Measurements from ENCODE around the gene CCN5. TPM values are rescaled to one million over a fixed set of nuclear protein-coding genes. Genes with fewer than 3 reads are reported as not detected.
"Not testable (repeated sequence)": the region's sequence is repeated elsewhere in the genome, so short reads cannot be mapped to it uniquely, and the experiment has no call there.

CCN5 gene
- total RNA-seq, 1 donor from 2014 or later: not detected

DNA sequence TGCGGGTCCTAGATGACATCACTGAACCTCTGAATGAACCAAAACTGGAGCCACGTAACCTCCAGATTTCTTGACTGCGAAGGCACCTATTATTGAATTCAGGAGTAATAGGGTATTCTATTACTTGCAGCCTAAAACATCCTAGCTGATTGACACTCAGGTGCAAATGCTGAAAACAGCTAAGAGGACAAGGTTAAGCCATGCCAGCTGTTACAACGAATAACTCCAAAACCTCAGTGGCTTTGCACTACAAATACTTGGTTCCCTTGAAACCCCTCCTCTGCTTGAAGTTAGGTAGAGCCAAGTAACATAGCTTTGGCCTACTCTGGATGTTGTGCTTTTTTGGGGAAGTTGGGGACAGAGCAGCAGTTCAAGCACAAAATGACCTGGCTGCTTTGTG is 21.0 kb upstream of the CCN5 start:
- FAIRE-seq (no peak), DNase-seq (ENCODE audit: low read depth) (no peak)

DNA sequence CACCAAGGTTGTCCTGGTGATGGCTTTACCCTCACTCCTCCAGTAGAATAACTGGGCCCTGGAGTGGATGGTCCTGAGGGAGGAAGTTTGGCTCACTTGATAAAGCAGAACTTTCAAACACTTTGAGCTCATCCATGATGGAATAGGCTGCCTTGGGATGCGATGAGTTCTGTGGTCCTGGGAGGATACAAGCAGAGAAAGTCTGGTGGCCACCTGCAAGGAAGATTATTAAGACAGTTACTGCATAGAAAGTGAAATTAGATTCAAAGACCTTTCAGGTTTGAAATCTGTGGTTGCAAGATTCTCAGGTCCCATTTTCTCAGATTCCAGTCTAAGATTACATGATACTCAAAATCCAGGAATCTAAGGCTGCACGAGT is 19.9 kb upstream of the CCN5 start:
- Histone ChIP-seq H3K27me3 (ENCODE audit: control insufficient read depth, insufficient read depth, low read length) (no peaks in the 10 kb centered on the region), H3K4me3 (ENCODE audit: low read depth, low read length) (no peak overlapping the region), H3K36me3 (ENCODE audit: control insufficient read depth, insufficient read depth, low read length) (no peaks in the 10 kb centered on the region)
- DNase-seq (ENCODE audit: low read depth): no peak
- no peak for FAIRE-seq
- TF ChIP-seq, protein P1, sequence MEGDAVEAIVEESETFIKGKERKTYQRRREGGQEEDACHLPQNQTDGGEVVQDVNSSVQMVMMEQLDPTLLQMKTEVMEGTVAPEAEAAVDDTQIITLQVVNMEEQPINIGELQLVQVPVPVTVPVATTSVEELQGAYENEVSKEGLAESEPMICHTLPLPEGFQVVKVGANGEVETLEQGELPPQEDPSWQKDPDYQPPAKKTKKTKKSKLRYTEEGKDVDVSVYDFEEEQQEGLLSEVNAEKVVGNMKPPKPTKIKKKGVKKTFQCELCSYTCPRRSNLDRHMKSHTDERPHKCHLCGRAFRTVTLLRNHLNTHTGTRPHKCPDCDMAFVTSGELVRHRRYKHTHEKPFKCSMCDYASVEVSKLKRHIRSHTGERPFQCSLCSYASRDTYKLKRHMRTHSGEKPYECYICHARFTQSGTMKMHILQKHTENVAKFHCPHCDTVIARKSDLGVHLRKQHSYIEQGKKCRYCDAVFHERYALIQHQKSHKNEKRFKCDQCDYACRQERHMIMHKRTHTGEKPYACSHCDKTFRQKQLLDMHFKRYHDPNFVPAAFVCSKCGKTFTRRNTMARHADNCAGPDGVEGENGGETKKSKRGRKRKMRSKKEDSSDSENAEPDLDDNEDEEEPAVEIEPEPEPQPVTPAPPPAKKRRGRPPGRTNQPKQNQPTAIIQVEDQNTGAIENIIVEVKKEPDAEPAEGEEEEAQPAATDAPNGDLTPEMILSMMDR (IDR thresholded peaks at IDR 0.05; ENCODE audit: insufficient read depth, low read length, severe bottlenecking): no peak

More for the DNA sequence above, 21.0 kb upstream of the CCN5 start:
- TF ChIP-seq, protein P1 (IDR thresholded peaks at IDR 0.05; ENCODE audit: insufficient read depth, low read length, severe bottlenecking): no peak
- Histone ChIP-seq H3K4me3 (ENCODE audit: low read depth, low read length) (no peak overlapping the region), H3K36me3 (ENCODE audit: control insufficient read depth, insufficient read depth, low read length) (no peaks in the 10 kb centered on the region), H3K27me3 (ENCODE audit: control insufficient read depth, insufficient read depth, low read length) (no peaks in the 10 kb centered on the region)

DNA sequence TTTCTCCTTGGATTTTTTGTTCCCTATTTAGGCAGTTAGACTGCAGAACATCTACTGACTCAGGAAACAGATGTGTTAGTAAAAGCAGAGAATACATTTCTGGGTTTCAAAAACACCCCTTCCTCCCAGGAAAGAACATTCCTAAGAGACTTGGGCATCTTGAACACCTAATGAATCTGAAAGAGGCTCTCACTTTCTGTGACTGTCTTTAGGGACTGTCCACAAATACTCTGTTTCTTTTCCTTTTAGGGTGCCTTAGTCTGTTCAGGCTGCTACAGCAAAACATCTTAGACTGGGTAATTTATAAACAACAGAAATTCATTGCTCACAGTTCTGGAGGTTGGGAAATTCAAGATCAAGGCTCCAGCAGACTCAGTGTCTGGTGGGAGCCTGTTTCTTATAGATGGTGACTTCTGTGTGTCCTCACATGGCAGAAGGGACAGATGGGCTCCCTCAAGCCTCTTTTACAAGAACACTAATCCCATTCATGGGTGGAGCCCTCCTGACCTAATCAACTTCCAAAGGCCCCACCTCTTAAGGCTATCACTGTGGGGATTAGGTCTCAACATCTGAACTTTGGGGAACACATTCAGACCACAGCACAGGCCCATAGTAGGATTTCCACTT is 19.4 kb upstream of the CCN5 start:
- no peak overlapping the region for H3K4me3 ChIP-seq (ENCODE audit: low read depth, low read length)
- DNase-seq (ENCODE audit: low read depth) (no peak), FAIRE-seq (no peak)
- H3K36me3 ChIP-seq (ENCODE audit: control insufficient read depth, insufficient read depth, low read length): no peaks in the 10 kb centered on the region
- no peaks in the 10 kb centered on the region for H3K27me3 ChIP-seq (ENCODE audit: control insufficient read depth, insufficient read depth, low read length)
- TF ChIP-seq, protein P1 (IDR thresholded peaks at IDR 0.05; ENCODE audit: insufficient read depth, low read length, severe bottlenecking): no peak

DNA sequence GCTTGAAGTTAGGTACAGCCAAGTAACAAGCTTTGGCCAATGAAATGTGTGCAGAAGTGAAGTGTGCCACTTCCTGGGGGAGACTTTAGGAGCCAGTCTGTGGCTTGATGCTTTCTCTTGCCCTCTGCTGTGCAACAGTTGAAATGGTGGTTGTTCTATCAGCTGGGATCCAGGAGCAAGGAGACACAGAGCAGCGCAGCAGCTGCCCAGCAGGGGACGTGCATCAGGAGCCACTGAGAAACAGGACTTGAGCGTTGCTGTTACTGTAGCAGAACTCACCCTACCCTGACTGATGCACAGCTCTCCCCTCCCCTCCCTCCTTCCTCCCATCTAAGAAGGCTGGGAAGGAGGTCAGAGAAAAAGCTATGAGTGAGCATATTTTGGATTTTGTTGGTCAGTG is 18.9 kb upstream of the CCN5 start:
- TF ChIP-seq, protein P1 (IDR thresholded peaks at IDR 0.05; ENCODE audit: insufficient read depth, low read length, severe bottlenecking): peak; percentile 19
- Histone ChIP-seq H3K27me3 (ENCODE audit: control insufficient read depth, insufficient read depth, low read length) (no peaks in the 10 kb centered on the region), H3K4me3 (ENCODE audit: low read depth, low read length) (no peak overlapping the region), H3K36me3 (ENCODE audit: control insufficient read depth, insufficient read depth, low read length) (no peaks in the 10 kb centered on the region)
- FAIRE-seq (no peak), DNase-seq (ENCODE audit: low read depth) (no peak)

DNA sequence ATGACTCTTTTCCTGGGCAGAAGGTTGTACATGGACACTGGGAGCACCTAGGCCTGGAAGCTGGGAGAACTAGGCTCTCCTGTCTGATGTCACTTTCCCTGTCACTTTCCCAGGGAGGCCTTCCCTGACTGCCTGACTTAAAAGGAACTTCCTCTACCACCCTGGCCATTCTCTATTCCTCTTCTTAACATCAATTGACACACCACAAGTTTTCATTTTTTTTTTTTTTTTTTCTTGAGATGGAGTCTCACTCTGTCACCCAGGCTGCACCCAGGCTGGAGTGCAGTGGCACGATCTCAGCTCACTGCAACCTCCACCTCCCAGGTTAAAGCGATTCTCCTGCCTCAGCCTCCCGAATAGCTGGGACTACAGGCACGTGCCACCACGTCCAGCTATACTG is 18.1 kb upstream of the CCN5 start:
- DNase-seq (ENCODE audit: low read depth); H3K4me3 ChIP-seq (ENCODE audit: low read depth, low read length); FAIRE-seq; H3K27me3 ChIP-seq (ENCODE audit: control insufficient read depth, insufficient read depth, low read length); H3K36me3 ChIP-seq (ENCODE audit: control insufficient read depth, insufficient read depth, low read length): not testable (repeated sequence)

DNA sequence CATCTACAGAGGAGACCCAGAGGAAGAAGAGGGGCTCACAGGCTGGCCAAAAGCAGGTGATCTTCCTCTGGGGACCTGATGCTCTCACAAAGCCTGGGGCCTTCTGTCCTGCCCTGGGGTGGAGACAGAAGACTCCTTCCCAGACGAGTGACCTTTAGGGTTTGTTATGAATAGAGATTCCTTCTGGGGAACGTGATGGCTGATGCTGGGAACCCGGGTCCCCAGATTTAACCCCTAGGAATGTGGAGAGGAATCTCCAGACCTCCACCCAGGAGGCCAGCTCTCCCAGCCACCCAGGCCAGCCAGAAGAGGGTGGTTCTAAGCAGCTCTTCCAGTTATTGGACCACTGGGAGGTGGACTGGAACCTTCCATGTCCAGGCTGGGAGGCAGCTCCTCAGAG is 16.8 kb upstream of the CCN5 start:
- Histone ChIP-seq H3K27me3 (ENCODE audit: control insufficient read depth, insufficient read depth, low read length) (no peaks in the 10 kb centered on the region), H3K4me3 (ENCODE audit: low read depth, low read length) (no peak overlapping the region), H3K36me3 (ENCODE audit: control insufficient read depth, insufficient read depth, low read length) (no peaks in the 10 kb centered on the region)
- FAIRE-seq (no peak), DNase-seq (ENCODE audit: low read depth) (no peak)
- TF ChIP-seq, protein P1 (IDR thresholded peaks at IDR 0.05; ENCODE audit: insufficient read depth, low read length, severe bottlenecking): no peak
